ENCODE results near the gene GRID1. TPM values are rescaled to one million over a fixed set of nuclear protein-coding genes. Genes with fewer than 3 reads are reported as not detected.

Gene GRID1
- total and polyA plus RNA-seq, 2 experiments from 2014 or later = not detected

- Histone ChIP-seq H3K9me3 (ENCODE audit: low read depth) (no peaks in the 10 kb centered on the region), H3K79me2 (ENCODE audit: insufficient read depth) (no peaks in the 10 kb centered on the region), H4K20me1 (ENCODE audit: insufficient read depth) (no peaks in the 10 kb centered on the region), H3K27ac (no peak overlapping the region), H3K4me1 (ENCODE audit: insufficient read depth) (no peaks in the 10 kb centered on the region), H3K36me3 (ENCODE audit: low read depth) (no peaks in the 10 kb centered on the region), H3K9me2 (ENCODE audit: insufficient read depth) (no peaks in the 10 kb centered on the region), H2AFZ (no peak overlapping the region), H3K9ac (no peak overlapping the region), H3K27me3 (replicated peaks; ENCODE audit: insufficient read depth) (no peaks in the 10 kb centered on the region), H3F3A (ENCODE audit: insufficient read depth) (no peaks in the 10 kb centered on the region), H3K4me2 (ENCODE audit: unreplicated experiment) (no peak overlapping the region), H3K4me3 (no peak overlapping the region)
- DNase-seq = no peak
- no peak for TF ChIP-seq EZH2phosphoT487 (IDR thresholded peaks at IDR 0.05; ENCODE audit: insufficient read depth, low read depth)
- no peak for TF ChIP-seq EZH2 (IDR thresholded peaks at IDR 0.05; ENCODE audit: insufficient read depth, poor library complexity, severe bottlenecking)
- 14 to 28% methylated on average over 5 of the region's 5 CpGs for WGBS, 2 experiments (ENCODE audit: low coverage in 1 of 2, low lambda C conversion rate in 2 of 2, missing lambda C conversion rate in 2 of 2)
- in situ Hi-C loops (cut with MboI) = no loop called here
Observed at GRCh38 chr10:86263907-86264306, 102.7 kb downstream of the GRID1 start.

- TF ChIP-seq EZH2phosphoT487 (IDR thresholded peaks at IDR 0.05; ENCODE audit: insufficient read depth, low read depth) (no peak), EZH2 (IDR thresholded peaks at IDR 0.05; ENCODE audit: insufficient read depth, poor library complexity, severe bottlenecking) (no peak)
- no peaks in the 10 kb centered on the region for H3K79me2 ChIP-seq (ENCODE audit: insufficient read depth)
- H3K9me2 ChIP-seq (ENCODE audit: insufficient read depth) = no peaks in the 10 kb centered on the region
- no peak for DNase-seq
- H3K27ac ChIP-seq = no peak overlapping the region
- no peaks in the 10 kb centered on the region for H3K36me3 ChIP-seq (ENCODE audit: low read depth)
- H2AFZ ChIP-seq = no peak overlapping the region
- H3K4me1 ChIP-seq (ENCODE audit: insufficient read depth) = no peaks in the 10 kb centered on the region
- no peak overlapping the region for H3K9ac ChIP-seq
- H3K4me2 ChIP-seq (ENCODE audit: unreplicated experiment) = no peak overlapping the region
- in situ Hi-C loops (cut with MboI) = no loop called here
- no peaks in the 10 kb centered on the region for H4K20me1 ChIP-seq (ENCODE audit: insufficient read depth)
- H3K27me3 ChIP-seq (replicated peaks; ENCODE audit: insufficient read depth) = no peaks in the 10 kb centered on the region
- 68 to 69% methylated on average over 19 to 27 of the region's 27 CpGs for WGBS, 2 experiments (ENCODE audit: low coverage in 1 of 2, low lambda C conversion rate in 2 of 2, missing lambda C conversion rate in 2 of 2)
- no peak overlapping the region for H3K4me3 ChIP-seq
- H3K9me3 ChIP-seq (ENCODE audit: low read depth) = no peaks in the 10 kb centered on the region
- H3F3A ChIP-seq (ENCODE audit: insufficient read depth) = no peaks in the 10 kb centered on the region
Observed at GRCh38 chr10:86263209-86263608, 103.4 kb downstream of the GRID1 start.

- in situ Hi-C loops (cut with MboI) = no loop called here
- H3K9me2 ChIP-seq (ENCODE audit: insufficient read depth) = no peaks in the 10 kb centered on the region
- no peak overlapping the region for H3K9ac ChIP-seq
- no peaks in the 10 kb centered on the region for H4K20me1 ChIP-seq (ENCODE audit: insufficient read depth)
- H2AFZ ChIP-seq = no peak overlapping the region
- no peak for DNase-seq
- 16 to 20% methylated on average over 24 to 29 of the region's 29 CpGs for WGBS, 2 experiments (ENCODE audit: low coverage in 1 of 2, low lambda C conversion rate in 2 of 2, missing lambda C conversion rate in 2 of 2)
- no peaks in the 10 kb centered on the region for H3K79me2 ChIP-seq (ENCODE audit: insufficient read depth)
- H3K4me1 ChIP-seq (ENCODE audit: insufficient read depth) = no peaks in the 10 kb centered on the region
- TF ChIP-seq EZH2 (IDR thresholded peaks at IDR 0.05; ENCODE audit: insufficient read depth, poor library complexity, severe bottlenecking) (no peak), EZH2phosphoT487 (IDR thresholded peaks at IDR 0.05; ENCODE audit: insufficient read depth, low read depth) (no peak)
- H3K4me2 ChIP-seq (ENCODE audit: unreplicated experiment) = no peak overlapping the region
- H3K4me3 ChIP-seq = no peak overlapping the region
- no peaks in the 10 kb centered on the region for H3K9me3 ChIP-seq (ENCODE audit: low read depth)
- no peaks in the 10 kb centered on the region for H3F3A ChIP-seq (ENCODE audit: insufficient read depth)
- no peaks in the 10 kb centered on the region for H3K36me3 ChIP-seq (ENCODE audit: low read depth)
- H3K27me3 ChIP-seq (replicated peaks; ENCODE audit: insufficient read depth) = no peaks in the 10 kb centered on the region
- no peak overlapping the region for H3K27ac ChIP-seq
Observed at GRCh38 chr10:86262688-86263181, 103.9 kb downstream of the GRID1 start.

GRCh38 chr10:86261941-86262687 is 104.5 kb downstream of the GRID1 start:
- Histone ChIP-seq H3K4me2 (ENCODE audit: unreplicated experiment) (no peak overlapping the region), H3F3A (ENCODE audit: insufficient read depth) (no peaks in the 10 kb centered on the region), H3K79me2 (ENCODE audit: insufficient read depth) (no peaks in the 10 kb centered on the region), H3K27ac (no peak overlapping the region), H4K20me1 (ENCODE audit: insufficient read depth) (no peaks in the 10 kb centered on the region), H2AFZ (no peak overlapping the region), H3K36me3 (ENCODE audit: low read depth) (no peaks in the 10 kb centered on the region), H3K27me3 (replicated peaks; ENCODE audit: insufficient read depth) (no peaks in the 10 kb centered on the region), H3K4me1 (ENCODE audit: insufficient read depth) (no peaks in the 10 kb centered on the region), H3K9ac (no peak overlapping the region), H3K9me3 (ENCODE audit: low read depth) (no peaks in the 10 kb centered on the region), H3K4me3 (no peak overlapping the region), H3K9me2 (ENCODE audit: insufficient read depth) (no peaks in the 10 kb centered on the region)
- WGBS, 2 experiments (ENCODE audit: low coverage in 1 of 2, low lambda C conversion rate in 2 of 2, missing lambda C conversion rate in 2 of 2) = 46 to 53% methylated on average over 14 of the region's 14 CpGs
- in situ Hi-C loops (cut with MboI) = no loop called here
- peak; percentile 6 for DNase-seq
- TF ChIP-seq EZH2 (IDR thresholded peaks at IDR 0.05; ENCODE audit: insufficient read depth, poor library complexity, severe bottlenecking) (no peak), EZH2phosphoT487 (IDR thresholded peaks at IDR 0.05; ENCODE audit: insufficient read depth, low read depth) (no peak)
